H1 (cell line): Measurements from ENCODE around the gene EPSTI1. TPM values are rescaled to one million over a fixed set of nuclear protein-coding genes. Genes with fewer than 3 reads are reported as not detected.

Source experiments
- ASH2L ChIP-seq: fragments of 200-600, 300-600 bp; sonication (generic); IDR thresholded peaks from one replicate; pipeline ENCODE4 v1.7.1; 2017; ENCODE audit warnings: low read length
- BCL11A ChIP-seq, 2 experiments: IDR thresholded peaks; one replicate each; pipeline ENCODE4 v1.6.1; 2011; ENCODE audit warnings: low read depth in 2 of 2, low read length in 2 of 2, mild to moderate bottlenecking in 2 of 2
- EGR1 ChIP-seq: IDR thresholded peaks from 2 replicates; pipeline ENCODE4 v1.6.1; 2011; ENCODE audit warnings: low read depth, low read length, borderline replicate concordance
- KDM1A ChIP-seq: fragments of 200-600, 300-600 bp; sonication (generic); IDR thresholded peaks from 2 replicates; pipeline ENCODE4 v1.7.1; 2016; ENCODE audit warnings: mild to moderate bottlenecking, low read length, borderline replicate concordance
- NANOG ChIP-seq: IDR thresholded peaks from 2 replicates; pipeline ENCODE4 v1.6.1; 2011; ENCODE audit warnings: low read length, low read depth, mild to moderate bottlenecking, inconsistent platforms; ENCODE audit not compliant: insufficient read depth, poor library complexity, severe bottlenecking
- NRF1 ChIP-seq: IDR thresholded peaks from 2 replicates; pipeline ENCODE4 v1.6.1; 2011; ENCODE audit warnings: mild to moderate bottlenecking, low read depth, low read length, improper control_type of control experiment
- PHF8 ChIP-seq: fragments of 200-600 bp; sonication (generic); conservative IDR thresholded peaks from 2 replicates; pipeline ENCODE4 v1.7.1; 2012; ENCODE audit warnings: low read depth, mild to moderate bottlenecking, inconsistent platforms, low read length, moderate library complexity
- RAD21 ChIP-seq, 2 experiments: IDR thresholded peaks in 1 of 2; conservative IDR thresholded peaks in 1 of 2; 2 replicates each; pipeline ENCODE4 v1.6.1; 2011; ENCODE audit warnings: low read depth in 2 of 2, low read length in 2 of 2, improper control_type of control experiment in 1 of 2, inconsistent platforms in 1 of 2, mild to moderate bottlenecking in 1 of 2, moderate library complexity in 1 of 2
- SRF ChIP-seq: IDR thresholded peaks from 2 replicates; pipeline ENCODE4 v1.6.1; 2011; ENCODE audit warnings: mild to moderate bottlenecking, low read depth, low read length, moderate library complexity
- TAF7 ChIP-seq: optimal IDR thresholded peaks from 2 replicates; pipeline ENCODE3; 2011; ENCODE audit warnings: low read depth, mild to moderate bottlenecking, inconsistent platforms, low read length, moderate library complexity, borderline replicate concordance
- polyA plus RNA-seq, 7 experiments: library from polyadenylated mRNA; depleted of rRNA in 3 of 7; stranded (reverse) in 5 of 7; unstranded in 2 of 7; fragments of >200 nt in 5 of 7; fragments of 200-250 nt in 2 of 7; gene quantifications; 1 replicate in 5 of 7; 2 replicates in 1 of 7; 4 replicates in 1 of 7; pipeline versions ENCODE4 v1.2.1 to v1.2.3, GENCODE V29; 2011 to 2013; ENCODE audit warnings: missing spikeins in 2 of 7, mixed read lengths in 2 of 7
- total RNA-seq: library from RNA; stranded (reverse); fragmentation: NEBNext Ultra II Directional; extraction: Animal tissue kit (Norgen Biotek cat#: 25700); gene quantifications from 2 replicates; pipeline ENCODE4 v1.2.1, GENCODE V29; 2021
- TF ChIP-seq, protein P1 (sequence below): fragments of 300-600 bp; sonication (generic); IDR thresholded peaks from 2 replicates; pipeline ENCODE4 v1.7.1; 2012; ENCODE audit warnings: low read length, moderate library complexity, mild to moderate bottlenecking, inconsistent platforms; ENCODE audit not compliant: insufficient replicate concordance

EPSTI1 gene
- total and polyA plus RNA-seq, 2 of the 8 experiments (the other 6 are each of a cell fraction or from before 2014, with no cell fraction given): 0.23 to 0.37 TPM

DNA sequence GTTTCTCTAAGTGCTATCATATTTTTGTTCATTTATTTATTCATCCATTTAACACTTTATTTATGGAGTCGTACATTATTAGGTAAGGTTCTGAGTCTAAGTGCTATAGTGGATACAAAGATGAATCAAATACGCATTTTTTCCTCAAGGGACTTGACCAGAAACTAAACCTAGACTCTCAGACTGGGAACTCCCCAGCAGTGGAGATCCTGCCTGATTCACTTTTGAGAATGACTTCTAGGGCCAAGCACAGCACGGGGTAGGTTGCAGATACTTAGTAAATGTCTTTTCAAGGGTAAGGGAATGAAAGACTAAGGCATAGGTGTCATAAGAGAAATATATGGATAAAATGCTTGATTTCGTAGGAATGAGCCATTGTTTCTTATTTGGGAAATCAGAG lies 38.5 kb upstream of the EPSTI1 start (continued):
- TF ChIP-seq, protein P1, sequence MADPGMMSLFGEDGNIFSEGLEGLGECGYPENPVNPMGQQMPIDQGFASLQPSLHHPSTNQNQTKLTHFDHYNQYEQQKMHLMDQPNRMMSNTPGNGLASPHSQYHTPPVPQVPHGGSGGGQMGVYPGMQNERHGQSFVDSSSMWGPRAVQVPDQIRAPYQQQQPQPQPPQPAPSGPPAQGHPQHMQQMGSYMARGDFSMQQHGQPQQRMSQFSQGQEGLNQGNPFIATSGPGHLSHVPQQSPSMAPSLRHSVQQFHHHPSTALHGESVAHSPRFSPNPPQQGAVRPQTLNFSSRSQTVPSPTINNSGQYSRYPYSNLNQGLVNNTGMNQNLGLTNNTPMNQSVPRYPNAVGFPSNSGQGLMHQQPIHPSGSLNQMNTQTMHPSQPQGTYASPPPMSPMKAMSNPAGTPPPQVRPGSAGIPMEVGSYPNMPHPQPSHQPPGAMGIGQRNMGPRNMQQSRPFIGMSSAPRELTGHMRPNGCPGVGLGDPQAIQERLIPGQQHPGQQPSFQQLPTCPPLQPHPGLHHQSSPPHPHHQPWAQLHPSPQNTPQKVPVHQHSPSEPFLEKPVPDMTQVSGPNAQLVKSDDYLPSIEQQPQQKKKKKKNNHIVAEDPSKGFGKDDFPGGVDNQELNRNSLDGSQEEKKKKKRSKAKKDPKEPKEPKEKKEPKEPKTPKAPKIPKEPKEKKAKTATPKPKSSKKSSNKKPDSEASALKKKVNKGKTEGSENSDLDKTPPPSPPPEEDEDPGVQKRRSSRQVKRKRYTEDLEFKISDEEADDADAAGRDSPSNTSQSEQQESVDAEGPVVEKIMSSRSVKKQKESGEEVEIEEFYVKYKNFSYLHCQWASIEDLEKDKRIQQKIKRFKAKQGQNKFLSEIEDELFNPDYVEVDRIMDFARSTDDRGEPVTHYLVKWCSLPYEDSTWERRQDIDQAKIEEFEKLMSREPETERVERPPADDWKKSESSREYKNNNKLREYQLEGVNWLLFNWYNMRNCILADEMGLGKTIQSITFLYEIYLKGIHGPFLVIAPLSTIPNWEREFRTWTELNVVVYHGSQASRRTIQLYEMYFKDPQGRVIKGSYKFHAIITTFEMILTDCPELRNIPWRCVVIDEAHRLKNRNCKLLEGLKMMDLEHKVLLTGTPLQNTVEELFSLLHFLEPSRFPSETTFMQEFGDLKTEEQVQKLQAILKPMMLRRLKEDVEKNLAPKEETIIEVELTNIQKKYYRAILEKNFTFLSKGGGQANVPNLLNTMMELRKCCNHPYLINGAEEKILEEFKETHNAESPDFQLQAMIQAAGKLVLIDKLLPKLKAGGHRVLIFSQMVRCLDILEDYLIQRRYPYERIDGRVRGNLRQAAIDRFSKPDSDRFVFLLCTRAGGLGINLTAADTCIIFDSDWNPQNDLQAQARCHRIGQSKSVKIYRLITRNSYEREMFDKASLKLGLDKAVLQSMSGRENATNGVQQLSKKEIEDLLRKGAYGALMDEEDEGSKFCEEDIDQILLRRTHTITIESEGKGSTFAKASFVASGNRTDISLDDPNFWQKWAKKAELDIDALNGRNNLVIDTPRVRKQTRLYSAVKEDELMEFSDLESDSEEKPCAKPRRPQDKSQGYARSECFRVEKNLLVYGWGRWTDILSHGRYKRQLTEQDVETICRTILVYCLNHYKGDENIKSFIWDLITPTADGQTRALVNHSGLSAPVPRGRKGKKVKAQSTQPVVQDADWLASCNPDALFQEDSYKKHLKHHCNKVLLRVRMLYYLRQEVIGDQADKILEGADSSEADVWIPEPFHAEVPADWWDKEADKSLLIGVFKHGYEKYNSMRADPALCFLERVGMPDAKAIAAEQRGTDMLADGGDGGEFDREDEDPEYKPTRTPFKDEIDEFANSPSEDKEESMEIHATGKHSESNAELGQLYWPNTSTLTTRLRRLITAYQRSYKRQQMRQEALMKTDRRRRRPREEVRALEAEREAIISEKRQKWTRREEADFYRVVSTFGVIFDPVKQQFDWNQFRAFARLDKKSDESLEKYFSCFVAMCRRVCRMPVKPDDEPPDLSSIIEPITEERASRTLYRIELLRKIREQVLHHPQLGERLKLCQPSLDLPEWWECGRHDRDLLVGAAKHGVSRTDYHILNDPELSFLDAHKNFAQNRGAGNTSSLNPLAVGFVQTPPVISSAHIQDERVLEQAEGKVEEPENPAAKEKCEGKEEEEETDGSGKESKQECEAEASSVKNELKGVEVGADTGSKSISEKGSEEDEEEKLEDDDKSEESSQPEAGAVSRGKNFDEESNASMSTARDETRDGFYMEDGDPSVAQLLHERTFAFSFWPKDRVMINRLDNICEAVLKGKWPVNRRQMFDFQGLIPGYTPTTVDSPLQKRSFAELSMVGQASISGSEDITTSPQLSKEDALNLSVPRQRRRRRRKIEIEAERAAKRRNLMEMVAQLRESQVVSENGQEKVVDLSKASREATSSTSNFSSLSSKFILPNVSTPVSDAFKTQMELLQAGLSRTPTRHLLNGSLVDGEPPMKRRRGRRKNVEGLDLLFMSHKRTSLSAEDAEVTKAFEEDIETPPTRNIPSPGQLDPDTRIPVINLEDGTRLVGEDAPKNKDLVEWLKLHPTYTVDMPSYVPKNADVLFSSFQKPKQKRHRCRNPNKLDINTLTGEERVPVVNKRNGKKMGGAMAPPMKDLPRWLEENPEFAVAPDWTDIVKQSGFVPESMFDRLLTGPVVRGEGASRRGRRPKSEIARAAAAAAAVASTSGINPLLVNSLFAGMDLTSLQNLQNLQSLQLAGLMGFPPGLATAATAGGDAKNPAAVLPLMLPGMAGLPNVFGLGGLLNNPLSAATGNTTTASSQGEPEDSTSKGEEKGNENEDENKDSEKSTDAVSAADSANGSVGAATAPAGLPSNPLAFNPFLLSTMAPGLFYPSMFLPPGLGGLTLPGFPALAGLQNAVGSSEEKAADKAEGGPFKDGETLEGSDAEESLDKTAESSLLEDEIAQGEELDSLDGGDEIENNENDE: no peak
- TF ChIP-seq SRF (no peak), BCL11A (IDR thresholded peaks at IDR 0.05; ENCODE audit: low read depth in 2 of 2, low read length in 2 of 2) (no peak), NANOG (no peak), EGR1 (no peak), KDM1A (no peak), PHF8 (no peak), ASH2L (no peak), RAD21 (IDR thresholded peaks at IDR 0.05 in 1 of 2, conservative IDR thresholded peaks at IDR 0.05 in 1 of 2; ENCODE audit: low read depth in 2 of 2, low read length in 2 of 2) (no peak), NRF1 (no peak), TAF7 (no peak)
- TF ChIP-seq, all 59 proteins: peak for 0
